HG03558 (cell line): Measurements from ENCODE around the gene R3HDM1.
"Not testable (repeated sequence)": the region's sequence is repeated elsewhere in the genome, so short reads cannot be mapped to it uniquely, and the experiment has no call there.

Experiments used
- ATAC-seq: cut with Tn5 transposase; IDR thresholded peaks from one replicate; pipeline ENCODE4 v1.9.1; 2021; ENCODE audit warnings: moderate number of reproducible peaks; ENCODE audit not compliant: unreplicated experiment; ENCODE audit errors: extremely low read depth

The R3HDM1 gene

DNA sequence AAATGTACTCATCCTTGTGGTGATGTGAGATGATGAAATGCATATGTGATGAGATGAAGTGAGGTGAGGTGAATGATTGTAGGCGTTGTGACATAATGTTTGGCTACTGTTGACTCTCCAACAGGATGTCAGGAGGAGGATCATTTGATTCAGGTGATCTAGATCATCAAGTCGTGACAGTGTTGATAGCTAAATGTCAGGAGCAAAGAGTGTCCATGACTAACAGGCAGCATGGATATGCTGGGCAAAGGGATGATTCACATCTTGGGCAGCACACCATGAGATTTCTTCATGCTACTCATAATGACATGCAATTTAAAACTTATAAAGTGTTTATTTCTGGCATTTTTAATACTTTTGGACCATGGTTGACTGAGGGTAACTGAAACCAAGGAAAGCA lies 170.2 kb downstream of the R3HDM1 start:
- no peak for ATAC-seq

GRCh38 chr2:135703300-135703699 lies 172.0 kb downstream of the R3HDM1 start:
- ATAC-seq = no peak

GRCh38 chr2:135704075-135704474 lies 172.8 kb downstream of the R3HDM1 start:
- not testable (repeated sequence) for ATAC-seq

GRCh38 chr2:135708159-135708558 lies 176.9 kb downstream of the R3HDM1 start:
- ATAC-seq = no peak

DNA sequence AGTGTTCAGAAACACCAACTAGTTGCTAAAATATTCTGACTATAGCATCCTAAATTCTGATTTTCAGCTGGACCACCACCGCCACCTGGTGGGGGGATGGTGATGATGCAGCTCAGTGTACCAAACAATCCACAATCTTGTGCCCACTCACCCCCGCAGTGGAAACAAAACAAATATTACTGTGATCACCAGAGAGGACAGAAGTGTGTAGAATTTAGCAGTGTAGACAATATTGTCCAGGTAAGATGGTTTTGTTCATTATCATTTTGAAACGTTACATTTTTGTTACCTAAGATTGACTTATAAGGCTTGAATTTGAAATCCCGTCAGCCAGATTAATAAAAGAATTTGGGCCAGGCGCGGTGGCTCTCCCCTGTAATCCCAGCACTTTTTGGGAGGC lies 178.7 kb downstream of the R3HDM1 start:
- ATAC-seq = no peak

- ATAC-seq = not testable (repeated sequence)
These were observed 183.8 kb downstream of the R3HDM1 start for GRCh38 chr2:135715086-135715485.

- no peak for ATAC-seq
These were observed 196.9 kb downstream of the R3HDM1 start for GRCh38 chr2:135728064-135728743.

- no peak for ATAC-seq
These were observed 201.3 kb downstream of the R3HDM1 start for GRCh38 chr2:135732561-135732960.

- ATAC-seq = no peak
These were observed 201.8 kb downstream of the R3HDM1 start for GRCh38 chr2:135733045-135733444.

GRCh38 chr2:135736546-135736945 lies 205.3 kb downstream of the R3HDM1 start:
- ATAC-seq = no peak

- ATAC-seq = no peak
These were observed 208.9 kb downstream of the R3HDM1 start for GRCh38 chr2:135740206-135740605.

DNA sequence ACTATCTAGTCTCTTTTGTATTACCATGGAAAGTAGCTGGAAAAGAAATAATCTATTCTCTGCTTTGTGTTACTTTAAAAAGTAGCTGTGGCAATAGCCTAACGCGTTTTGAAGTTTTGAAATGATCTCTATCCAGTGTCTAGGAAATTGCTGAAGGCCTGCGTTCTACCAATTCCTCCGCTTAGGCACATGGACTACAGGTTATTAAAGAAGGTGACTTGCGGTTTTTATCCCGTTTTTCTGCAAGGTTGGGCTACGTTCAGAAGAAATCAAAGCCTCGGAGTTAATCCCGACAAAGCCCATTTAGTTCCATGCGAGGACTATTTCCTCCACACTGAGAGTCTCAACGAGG lies 209.7 kb downstream of the R3HDM1 start:
- no peak for ATAC-seq

DNA sequence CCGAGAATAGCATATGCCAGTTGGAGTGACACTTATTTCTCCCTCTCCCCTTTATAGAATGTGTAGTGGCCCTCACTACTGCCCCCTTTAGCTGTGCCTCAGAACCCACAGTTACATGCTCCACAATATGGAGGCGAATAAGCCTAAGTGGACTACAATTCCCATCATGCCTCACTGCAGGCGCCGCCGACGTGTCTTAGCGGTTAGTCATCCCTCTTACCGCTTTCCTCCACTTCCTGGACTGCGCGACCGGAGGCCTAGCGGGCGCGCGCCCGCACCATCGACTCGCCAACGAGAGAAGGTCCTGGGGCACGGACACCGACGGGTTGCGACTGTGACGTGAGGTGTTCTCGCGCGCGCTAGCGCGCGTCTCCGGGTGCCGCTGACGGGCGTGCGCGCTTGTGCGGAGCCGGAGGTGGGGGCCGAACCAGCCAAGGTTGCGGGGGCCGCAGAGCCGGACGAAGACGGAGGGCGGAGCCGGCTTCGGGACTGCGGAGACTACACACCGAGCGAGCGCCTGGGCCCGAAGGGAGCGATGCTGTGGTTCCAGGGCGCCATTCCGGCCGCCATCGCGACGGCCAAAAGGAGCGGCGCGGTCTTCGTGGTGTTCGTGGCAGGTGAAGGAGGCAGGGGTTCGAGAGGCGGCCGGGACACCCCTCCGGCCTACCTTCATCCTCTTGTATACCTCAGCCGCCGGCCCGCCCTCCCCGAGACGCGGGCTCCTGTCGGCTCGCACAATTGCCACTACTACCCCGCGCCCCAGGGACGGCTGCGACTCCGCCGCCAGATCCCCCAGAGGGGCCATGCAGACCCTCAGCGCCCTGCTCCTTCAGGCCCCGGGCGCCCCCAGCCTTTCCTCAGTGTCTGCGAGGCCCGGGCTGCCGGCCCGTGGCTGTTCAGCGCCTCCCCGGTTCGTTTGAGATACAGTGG lies 210.4 kb downstream of the R3HDM1 start, which contains the start of gene UBXN4:
Gene UBXN4, plus strand, starts transcription at position 461 of the 930 bp plus-strand sequence. Its CDS starts 75 bp downstream, at position 536.
- ATAC-seq = peak; percentile 81

GRCh38 chr2:135742325-135742757 lies 211.1 kb downstream of the R3HDM1 start:
- ATAC-seq = peak; percentile 1

GRCh38 chr2:135743860-135744259 lies 212.6 kb downstream of the R3HDM1 start:
- no peak for ATAC-seq

DNA sequence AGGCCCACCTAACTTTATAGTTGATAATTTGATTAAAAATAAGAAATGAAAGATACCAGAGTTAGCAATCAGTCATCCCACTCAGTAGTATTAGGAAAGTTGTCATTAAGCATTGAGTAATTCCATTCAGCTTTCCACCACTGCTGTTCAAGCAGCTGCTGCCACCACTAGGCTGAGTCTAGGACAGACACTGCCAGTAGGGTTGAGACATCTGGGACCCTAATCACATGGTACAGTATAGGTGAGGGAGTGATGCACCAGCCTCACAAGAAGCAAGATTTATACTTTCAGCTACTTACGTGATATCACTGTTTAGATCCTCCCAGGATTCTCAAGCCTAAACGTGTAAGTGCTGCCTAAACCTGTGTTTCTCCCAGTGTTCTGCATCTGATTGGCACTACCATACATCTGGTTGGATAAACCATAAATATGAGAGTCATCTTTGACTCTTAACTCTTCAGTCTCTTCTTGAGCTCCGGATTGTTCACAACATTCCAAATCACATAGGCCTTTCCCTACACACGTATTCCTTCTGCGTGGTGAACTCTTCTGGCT lies 213.6 kb downstream of the R3HDM1 start:
- ATAC-seq = no peak

DNA sequence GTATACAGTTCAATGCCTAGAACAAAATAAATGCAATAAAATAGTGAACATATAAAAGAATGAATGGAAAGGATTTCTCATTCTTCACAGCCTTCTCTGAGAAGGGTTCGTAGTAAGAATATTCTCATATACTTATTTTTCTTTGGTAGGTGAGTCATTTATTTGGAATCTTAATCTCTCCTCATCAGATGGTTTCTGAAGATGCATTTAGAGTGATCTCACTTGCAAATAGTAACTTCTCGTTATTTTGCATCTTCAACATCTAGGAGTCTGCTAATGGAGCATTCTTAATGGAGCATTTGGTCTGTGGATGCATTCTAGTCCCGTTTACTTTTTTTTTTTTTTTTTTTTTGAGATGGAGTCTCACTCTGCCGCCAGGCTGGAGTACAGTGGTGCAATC lies 214.3 kb downstream of the R3HDM1 start:
- ATAC-seq = no peak

- no peak for ATAC-seq
These were observed 224.3 kb downstream of the R3HDM1 start for GRCh38 chr2:135755573-135755972.

DNA sequence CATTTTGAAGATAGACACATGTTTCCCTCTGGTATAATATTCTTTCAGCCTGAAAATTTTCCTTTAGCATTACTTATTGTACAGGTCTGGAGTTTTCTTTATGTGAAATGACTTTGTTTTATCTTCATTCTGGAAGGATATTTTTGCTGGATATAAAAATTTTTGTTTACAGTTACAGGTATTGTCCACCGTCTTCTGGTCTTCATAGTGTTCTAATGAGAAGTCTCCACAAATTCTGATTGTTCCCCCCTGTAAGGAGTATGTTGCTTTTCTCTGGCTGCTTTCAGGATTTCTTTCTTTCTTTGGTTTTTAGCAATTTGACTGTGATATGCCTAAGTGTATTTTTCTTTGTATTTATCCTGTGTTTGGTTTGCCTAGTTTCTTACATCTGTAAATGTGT lies 225.4 kb downstream of the R3HDM1 start:
- ATAC-seq = no peak

DNA sequence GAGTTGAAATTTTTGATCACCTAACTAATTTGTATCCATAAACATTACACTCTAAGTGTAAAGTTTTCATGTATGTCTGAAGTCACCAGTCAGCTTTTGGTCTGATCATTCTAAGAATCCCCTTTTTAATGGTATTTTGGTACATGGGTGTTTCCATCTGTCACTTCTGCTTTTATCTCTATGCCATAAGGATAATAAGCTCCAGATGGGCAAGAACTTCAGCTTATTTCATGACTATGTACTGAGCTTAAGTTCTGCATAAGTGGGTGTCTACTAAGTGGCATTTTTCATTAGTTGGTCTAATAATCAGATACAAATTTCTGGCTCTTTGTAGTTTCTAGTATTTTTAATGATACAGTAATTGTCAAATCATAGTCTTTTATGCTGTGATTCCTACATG lies 230.7 kb downstream of the R3HDM1 start:
- ATAC-seq = no peak

DNA sequence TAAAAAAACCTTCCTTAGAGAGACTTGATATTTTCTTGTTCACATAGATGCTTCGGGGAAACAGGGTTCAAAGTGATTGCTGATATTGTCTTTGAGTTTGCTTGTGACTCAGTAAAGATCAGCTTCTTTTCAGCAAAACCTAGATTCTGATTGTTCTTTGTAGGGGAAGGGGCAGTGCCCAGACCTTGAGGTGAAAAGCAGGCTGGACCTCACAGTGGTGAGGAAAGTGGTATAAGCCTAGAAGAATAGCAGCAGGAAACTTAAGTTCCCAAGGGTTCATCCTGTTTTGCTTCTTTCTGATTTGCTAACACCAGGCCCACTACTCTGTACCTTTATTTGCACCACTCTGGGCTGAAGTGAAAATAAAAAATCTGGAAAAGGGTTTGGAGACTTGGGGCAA lies 231.2 kb downstream of the R3HDM1 start:
- no peak for ATAC-seq
